Loucy (cell line): Measurements from ENCODE around the gene FOXO6.

Experiments
- H2AFZ ChIP-seq: fragments of 200-600 bp; sonication (generic); 2 replicates; pipeline ENCODE4 v1.6.0; 2016; ENCODE audit warnings: antibody characterized with exemption, mild to moderate bottlenecking, low read length, moderate library complexity
- H3F3A ChIP-seq: fragments of 200-600 bp; 2 replicates; pipeline ENCODE4 v1.6.0; 2016; ENCODE audit warnings: antibody characterized with exemption, low read depth, mild to moderate bottlenecking
- H3K27me3 ChIP-seq: fragments of 200-600 bp; sonication (generic); 2 replicates; pipeline ENCODE4 v1.6.1; 2014; ENCODE audit warnings: low read length, mild to moderate bottlenecking; ENCODE audit not compliant: insufficient read depth, poor library complexity, severe bottlenecking
- H3K36me3 ChIP-seq: fragments of 200-600 bp; sonication (generic); 2 replicates; pipeline ENCODE4 v1.6.1; 2016; ENCODE audit warnings: low read length; ENCODE audit not compliant: insufficient read depth
- H3K4me1 ChIP-seq: fragments of 200-600 bp; sonication (generic); 2 replicates; pipeline ENCODE4 v1.5.1; 2014; ENCODE audit warnings: low read length, mild to moderate bottlenecking; ENCODE audit not compliant: insufficient read depth, poor library complexity, severe bottlenecking
- H3K4me2 ChIP-seq: fragments of 200-600 bp; sonication (generic); 2 replicates; pipeline ENCODE4 v1.6.0; 2014; ENCODE audit warnings: antibody characterized with exemption, low read length, low read depth, mild to moderate bottlenecking; ENCODE audit not compliant: poor library complexity, severe bottlenecking
- H3K4me3 ChIP-seq: fragments of 200-600 bp; sonication (generic); 2 replicates; pipeline ENCODE4 v1.5.1; 2014; ENCODE audit warnings: low read length, mild to moderate bottlenecking, mixed read lengths; ENCODE audit not compliant: poor library complexity, severe bottlenecking
- H3K79me2 ChIP-seq: fragments of 200-600 bp; sonication (generic); 2 replicates; pipeline ENCODE4 v1.6.1; 2014; ENCODE audit warnings: low read length; ENCODE audit not compliant: insufficient read depth
- H3K9ac ChIP-seq: fragments of 200-600 bp; sonication (generic); 2 replicates; pipeline ENCODE4 v1.6.0; 2014; ENCODE audit warnings: mild to moderate bottlenecking, low read depth, low read length, moderate library complexity; ENCODE audit not compliant: poor library complexity, severe bottlenecking
- H3K9me2 ChIP-seq: fragments of 200-600 bp; sonication (generic); replicated peaks from 2 replicates; pipeline ENCODE4 v1.6.1; 2016; ENCODE audit warnings: low read depth, low read length, mixed read lengths
- H3K9me3 ChIP-seq: fragments of 200-600 bp; sonication (generic); 2 replicates; pipeline ENCODE4 v1.6.1; 2014; ENCODE audit warnings: mild to moderate bottlenecking, antibody characterized with exemption, low read length, low read depth; ENCODE audit not compliant: insufficient read depth
- H4K20me1 ChIP-seq: fragments of 200-600 bp; sonication (generic); 2 replicates; pipeline ENCODE4 v1.6.0; 2014; ENCODE audit warnings: antibody characterized with exemption, low read length, mild to moderate bottlenecking; ENCODE audit not compliant: insufficient read depth, poor library complexity, severe bottlenecking
- EZH2phosphoT487 ChIP-seq: fragments of 200-600 bp; IDR thresholded peaks from 2 replicates; pipeline ENCODE4 v1.6.1; 2018; ENCODE audit warnings: antibody characterized with exemption, mild to moderate bottlenecking, moderate library complexity, borderline replicate concordance
- TF ChIP-seq, protein P1 (sequence below): fragments of 200-600 bp; sonication (generic); conservative IDR thresholded peaks from 2 replicates; pipeline ENCODE4 v1.5.1; 2014; ENCODE audit warnings: mild to moderate bottlenecking, antibody characterized with exemption, low read length

The FOXO6 gene

DNA sequence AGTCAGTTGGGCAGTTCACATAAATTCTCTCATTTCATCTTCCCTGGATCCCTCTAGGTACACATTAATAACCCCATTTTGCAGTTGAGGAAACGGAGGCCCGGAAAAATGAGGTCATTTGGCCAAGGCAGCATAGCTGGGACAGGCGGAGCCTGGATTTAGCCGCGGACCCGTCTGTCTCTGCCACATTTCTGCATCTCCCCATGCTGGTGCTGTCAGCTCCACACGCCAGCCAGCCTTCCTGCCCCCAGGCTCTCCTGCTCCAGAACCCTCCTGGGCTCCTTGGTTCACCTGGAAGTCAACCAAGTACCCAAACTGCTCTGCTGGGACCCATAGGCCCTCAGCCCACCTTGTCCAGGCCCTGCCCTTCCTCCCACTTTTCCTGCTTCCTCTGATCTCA, 7.6 kb downstream of the FOXO6 start:
- peaks cover 78% of the 10 kb centered on the region for H3K4me1 ChIP-seq
- TF ChIP-seq EZH2phosphoT487 = no peak
- no peaks in the 10 kb centered on the region for H4K20me1 ChIP-seq
- no peaks in the 10 kb centered on the region for H3K36me3 ChIP-seq
- H3K79me2 ChIP-seq = peaks cover 36% of the 10 kb centered on the region; the same call in 1 of the 2 replicates
- peak overlapping the region; percentile 88 for H3K4me3 ChIP-seq
- no peak overlapping the region for H2AFZ ChIP-seq
- no peaks in the 10 kb centered on the region for H3K9me3 ChIP-seq
- H3K9me2 ChIP-seq = no peaks in the 10 kb centered on the region
- peak overlapping the region; percentile 98 for H3K9ac ChIP-seq
- no peaks in the 10 kb centered on the region for H3K27me3 ChIP-seq
- peaks cover 6% of the 10 kb centered on the region for H3F3A ChIP-seq
- H3K4me2 ChIP-seq = peak overlapping the region; percentile 85

DNA sequence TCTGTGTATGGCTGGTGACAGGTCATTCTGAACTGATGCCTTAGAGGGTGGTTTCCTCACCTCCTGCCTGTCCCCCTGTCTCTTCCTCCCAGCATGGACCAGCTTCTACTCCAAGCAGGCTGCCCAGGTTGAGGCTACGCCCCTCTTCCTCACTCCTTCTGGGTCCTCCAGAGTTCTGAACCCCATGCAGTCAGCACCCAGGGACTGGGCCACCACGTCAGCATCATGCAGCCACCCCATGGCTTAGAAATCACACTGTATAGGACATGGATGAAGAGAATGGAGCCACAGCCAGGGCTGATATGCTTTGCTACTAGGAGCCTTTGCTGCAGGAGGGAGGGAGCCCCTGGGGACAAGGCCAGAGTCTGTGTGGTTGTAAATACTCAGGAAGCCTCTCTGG, 8.3 kb downstream of the FOXO6 start:
- Histone ChIP-seq H3K4me1 (peaks cover 74% of the 10 kb centered on the region), H2AFZ (no peak overlapping the region), H4K20me1 (no peaks in the 10 kb centered on the region), H3K9me3 (no peaks in the 10 kb centered on the region), H3K27me3 (no peaks in the 10 kb centered on the region), H3K9ac (no peak overlapping the region), H3K9me2 (no peaks in the 10 kb centered on the region), H3K79me2 (peaks cover 37% of the 10 kb centered on the region; the same call in 1 of the 2 replicates), H3K4me2 (no peak overlapping the region), H3K36me3 (no peaks in the 10 kb centered on the region), H3K4me3 (no peak overlapping the region), H3F3A (peaks cover 6% of the 10 kb centered on the region)
- no peak for TF ChIP-seq EZH2phosphoT487
- TF ChIP-seq, protein P1, sequence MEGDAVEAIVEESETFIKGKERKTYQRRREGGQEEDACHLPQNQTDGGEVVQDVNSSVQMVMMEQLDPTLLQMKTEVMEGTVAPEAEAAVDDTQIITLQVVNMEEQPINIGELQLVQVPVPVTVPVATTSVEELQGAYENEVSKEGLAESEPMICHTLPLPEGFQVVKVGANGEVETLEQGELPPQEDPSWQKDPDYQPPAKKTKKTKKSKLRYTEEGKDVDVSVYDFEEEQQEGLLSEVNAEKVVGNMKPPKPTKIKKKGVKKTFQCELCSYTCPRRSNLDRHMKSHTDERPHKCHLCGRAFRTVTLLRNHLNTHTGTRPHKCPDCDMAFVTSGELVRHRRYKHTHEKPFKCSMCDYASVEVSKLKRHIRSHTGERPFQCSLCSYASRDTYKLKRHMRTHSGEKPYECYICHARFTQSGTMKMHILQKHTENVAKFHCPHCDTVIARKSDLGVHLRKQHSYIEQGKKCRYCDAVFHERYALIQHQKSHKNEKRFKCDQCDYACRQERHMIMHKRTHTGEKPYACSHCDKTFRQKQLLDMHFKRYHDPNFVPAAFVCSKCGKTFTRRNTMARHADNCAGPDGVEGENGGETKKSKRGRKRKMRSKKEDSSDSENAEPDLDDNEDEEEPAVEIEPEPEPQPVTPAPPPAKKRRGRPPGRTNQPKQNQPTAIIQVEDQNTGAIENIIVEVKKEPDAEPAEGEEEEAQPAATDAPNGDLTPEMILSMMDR = no peak

DNA sequence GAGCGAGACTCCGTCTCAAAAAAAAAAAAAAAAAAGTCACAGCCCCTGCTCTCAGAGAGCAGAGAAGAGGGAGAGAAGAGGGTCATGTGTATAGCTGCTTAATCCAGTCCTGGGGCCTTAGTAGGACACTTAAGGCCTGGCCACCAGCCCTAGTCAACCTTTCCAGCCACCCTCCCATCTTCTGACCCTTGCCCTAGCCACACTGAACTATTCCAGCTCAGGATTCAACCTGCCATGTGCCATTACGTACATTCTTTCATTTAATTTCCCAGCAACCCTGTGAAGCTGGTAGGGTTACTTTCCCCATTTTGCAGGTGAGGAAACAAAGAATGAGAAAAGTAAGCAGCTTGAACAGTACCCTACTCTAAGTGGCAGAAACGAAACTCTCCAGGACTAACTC, 9.0 kb downstream of the FOXO6 start:
- H3K79me2 ChIP-seq = peaks cover 37% of the 10 kb centered on the region; the same call in 1 of the 2 replicates
- no peaks in the 10 kb centered on the region for H3K27me3 ChIP-seq
- no peak overlapping the region for H2AFZ ChIP-seq
- H3F3A ChIP-seq = peaks cover 5% of the 10 kb centered on the region
- H3K4me3 ChIP-seq = no peak overlapping the region
- H3K36me3 ChIP-seq = no peaks in the 10 kb centered on the region
- no peaks in the 10 kb centered on the region for H4K20me1 ChIP-seq
- H3K9me3 ChIP-seq = no peaks in the 10 kb centered on the region
- H3K9me2 ChIP-seq = no peaks in the 10 kb centered on the region
- TF ChIP-seq, protein P1 = no peak
- no peak for TF ChIP-seq EZH2phosphoT487
- H3K4me2 ChIP-seq = peak overlapping the region; percentile 81
- peak overlapping the region; percentile 62 for H3K9ac ChIP-seq
- H3K4me1 ChIP-seq = peaks cover 69% of the 10 kb centered on the region

DNA sequence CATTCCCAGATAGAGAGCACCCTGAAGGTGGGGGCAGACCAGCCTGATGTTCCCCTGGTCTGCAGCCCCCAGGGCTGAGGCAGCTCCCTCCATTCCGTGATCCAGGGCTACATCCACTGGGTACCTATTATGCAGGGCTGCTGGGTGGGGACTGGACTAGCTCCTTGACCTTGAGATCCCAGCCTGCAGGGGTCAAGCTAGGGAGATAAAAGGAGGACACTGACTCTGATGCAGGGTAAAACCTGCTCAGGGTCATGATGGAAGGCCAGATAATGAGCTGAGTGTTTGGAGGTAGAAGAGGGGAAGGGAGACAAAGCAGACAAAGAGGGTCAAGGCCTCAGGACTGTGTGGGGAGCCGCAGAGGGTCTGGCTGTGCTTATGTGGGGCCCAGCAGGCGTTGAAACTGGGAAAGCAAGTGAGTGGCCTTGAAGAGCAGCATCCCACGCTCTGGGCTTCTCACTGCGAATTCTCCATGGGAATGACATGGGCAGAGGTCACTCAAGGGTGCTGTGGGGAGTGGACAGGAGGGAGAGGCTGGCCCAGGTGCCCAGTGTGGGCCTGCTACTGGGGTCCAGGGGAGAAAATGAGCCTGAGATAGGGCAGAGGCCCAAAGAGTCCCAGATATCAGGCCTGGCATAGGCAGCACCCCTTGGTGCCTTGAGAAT, 9.7 kb downstream of the FOXO6 start:
- Histone ChIP-seq H3F3A (no peaks in the 10 kb centered on the region), H3K27me3 (no peaks in the 10 kb centered on the region), H3K9ac (peak overlapping the region; percentile 62), H3K4me2 (peak overlapping the region; percentile 81), H3K79me2 (peaks cover 37% of the 10 kb centered on the region; the same call in 1 of the 2 replicates), H3K9me2 (no peaks in the 10 kb centered on the region), H4K20me1 (no peaks in the 10 kb centered on the region), H3K9me3 (no peaks in the 10 kb centered on the region), H3K36me3 (no peaks in the 10 kb centered on the region), H3K4me3 (peak overlapping the region; percentile 54), H2AFZ (no peak overlapping the region), H3K4me1 (peaks cover 62% of the 10 kb centered on the region)
- TF ChIP-seq EZH2phosphoT487 = no peak
- TF ChIP-seq, protein P1 = no peak
